HepG2 (cell line): Measurements from ENCODE around the gene MEGF10. TPM values are rescaled to one million over a fixed set of nuclear protein-coding genes. Genes with fewer than 3 reads are reported as not detected.

Experiments
- ATAC-seq: fragments of 200-7000 bp; cut with Tn5 transposase; 3 replicates; pipeline ENCODE4 v1.9.1; 2020; ENCODE audit warnings: mild to moderate bottlenecking, moderate library complexity
- BruUV-seq: library from RNA; stranded (reverse); fragments of 400-500 nt; replicated peaks from 2 replicates; lab custom pipeline; 2021; lab: Mats Ljungman, UMichigan
- CTCF ChIA-PET: fragments of 300-600 bp; formaldehyde crosslinking; extraction: SDS; loops from one replicate; lab custom pipeline; 2021; ENCODE audit warnings: low total read pairs, inconsistent platforms, low intra/inter-chr PET ratio; lab: Yijun Ruan, JAX
- POLR2A ChIA-PET: fragments of 350-600 bp; sonication (Branson Sonifier 250); formaldehyde crosslinking; loops from one replicate; lab custom pipeline; 2020; ENCODE audit warnings: antibody characterized with exemption, inconsistent platforms; lab: Yijun Ruan, JAX
- DNase-seq: peaks from one replicate; pipeline ENCODE4 v3.0.0-alpha.2; 2015; ENCODE audit warnings: low spot score
- FAIRE-seq: peaks from 3 replicates; lab custom pipeline; 2011; peaks lifted over from hg19 to GRCh38; lab: Jason Lieb, UNC
- H2AFZ ChIP-seq: one replicate; pipeline ENCODE4 v1.6.1; 2011; ENCODE audit warnings: low read length, inconsistent platforms
- H3K27ac ChIP-seq: fragments of 300-600 bp; 3 replicates; pipeline ENCODE4 v1.8.0; 2011; ENCODE audit warnings: mixed run types, mild to moderate bottlenecking, mixed read lengths, low read length, inconsistent platforms; ENCODE audit not compliant: insufficient read depth; ENCODE audit errors: extremely low read length
- H3K27me3 ChIP-seq, 2 experiments: fragments of 200-600 bp in 1 of 2; 2 replicates in 1 of 2; 3 replicates in 1 of 2; pipeline versions ENCODE4 v1.6.0 to v1.8.0; 2011; ENCODE audit warnings: low read length in 2 of 2, mild to moderate bottlenecking in 2 of 2, moderate library complexity in 2 of 2, inconsistent platforms in 1 of 2; ENCODE audit not compliant: insufficient read depth in 2 of 2, control insufficient read depth in 1 of 2
- H3K36me3 ChIP-seq, 2 experiments: fragments of 200-600 bp in 1 of 2; replicated peaks in 1 of 2; 2 replicates in 1 of 2; 3 replicates in 1 of 2; pipeline versions ENCODE4 v1.5.1 to v1.8.0; 2011; ENCODE audit warnings: low read length in 2 of 2, inconsistent platforms in 1 of 2; ENCODE audit not compliant: insufficient read depth in 2 of 2, control insufficient read depth in 1 of 2
- H3K4me1 ChIP-seq: 2 replicates; pipeline ENCODE4 v1.5.1; 2012; ENCODE audit warnings: low read length, inconsistent platforms; ENCODE audit not compliant: insufficient read depth
- H3K4me2 ChIP-seq: 2 replicates; pipeline ENCODE4 v1.6.0; 2011; ENCODE audit warnings: low read depth, low read length, inconsistent platforms
- H3K4me3 ChIP-seq, 3 experiments: fragments of 200-600 bp in 1 of 3; sonication (generic), shearing (Covaris generic) in 1 of 3; replicated peaks in 1 of 3; 2 replicates each; pipeline ENCODE4 v1.5.1; 2011 to 2016; ENCODE audit warnings: low read length in 3 of 3, inconsistent platforms in 2 of 3, low read depth in 2 of 3, mild to moderate bottlenecking in 2 of 3, control low read depth in 1 of 3, mixed read lengths in 1 of 3; ENCODE audit not compliant: insufficient read depth in 1 of 3
- H3K79me2 ChIP-seq: one replicate; pipeline ENCODE4 v1.6.1; 2011; ENCODE audit warnings: low read length, inconsistent platforms; ENCODE audit not compliant: insufficient read depth
- H3K9ac ChIP-seq: 2 replicates; pipeline ENCODE4 v1.6.0; 2011; ENCODE audit warnings: mild to moderate bottlenecking, low read depth, low read length, inconsistent platforms; ENCODE audit not compliant: insufficient read depth
- H3K9me3 ChIP-seq: 2 replicates; pipeline ENCODE4 v1.5.1; 2012; ENCODE audit warnings: mild to moderate bottlenecking, low read length
- H4K20me1 ChIP-seq: 2 replicates; pipeline ENCODE4 v1.6.0; 2011; ENCODE audit warnings: inconsistent platforms, mild to moderate bottlenecking, low read length, moderate library complexity; ENCODE audit not compliant: insufficient read depth
- ATRX ChIP-seq: sonication (generic); formaldehyde crosslinking; IDR thresholded peaks from 2 replicates; pipeline ENCODE4 v1.4.0; 2020; ENCODE audit warnings: missing genetic modification reagents, borderline replicate concordance
- EED ChIP-seq: sonication (generic); formaldehyde crosslinking; IDR thresholded peaks from 2 replicates; pipeline ENCODE4 v1.5.0; 2020; ENCODE audit warnings: mild to moderate bottlenecking, missing genetic modification reagents
- KAT8 ChIP-seq: IDR thresholded peaks from 2 replicates; pipeline ENCODE4 v1.6.1; 2016; ENCODE audit warnings: missing genetic modification reagents, missing compliant biosample characterization
- NFKBIZ ChIP-seq: IDR thresholded peaks from 2 replicates; pipeline ENCODE4 v1.6.1; 2018; ENCODE audit warnings: missing genetic modification reagents, missing compliant biosample characterization
- RBAK ChIP-seq: sonication (generic); formaldehyde crosslinking; IDR thresholded peaks from 2 replicates; pipeline ENCODE4 v1.5.1; 2020; ENCODE audit warnings: mild to moderate bottlenecking, missing genetic modification reagents
- REXO4 ChIP-seq: sonication (generic); formaldehyde crosslinking; IDR thresholded peaks from 2 replicates; pipeline ENCODE4 v1.8.0; 2022; ENCODE audit warnings: missing genetic modification reagents, mild to moderate bottlenecking, borderline replicate concordance
- SRY ChIP-seq: sonication (generic); formaldehyde crosslinking; IDR thresholded peaks from 2 replicates; pipeline ENCODE4 v1.8.0; 2022; ENCODE audit warnings: mild to moderate bottlenecking, missing genetic modification reagents
- ZNF441 ChIP-seq: sonication (generic); formaldehyde crosslinking; IDR thresholded peaks from 2 replicates; pipeline ENCODE4 v1.7.0; 2021; ENCODE audit warnings: missing genetic modification reagents, borderline replicate concordance
- ZNF747 ChIP-seq: sonication (generic); formaldehyde crosslinking; IDR thresholded peaks from 2 replicates; pipeline ENCODE4 v1.8.1; 2023; ENCODE audit warnings: missing genetic modification reagents, mild to moderate bottlenecking, borderline replicate concordance
- ZSCAN12 ChIP-seq: sonication (generic); formaldehyde crosslinking; IDR thresholded peaks from 2 replicates; pipeline ENCODE4 v1.9.0; 2021; ENCODE audit warnings: mild to moderate bottlenecking, missing genetic modification reagents
- WGBS: methylation state at CpG from one replicate; pipeline ENCODE4 v1.1.6; 2017; ENCODE audit warnings: low lambda C conversion rate; 5-methylcytosine and 5-hydroxymethylcytosine counted together
- in situ Hi-C: cut with HindIII; loops from 2 replicates; pipeline ENCODE4 v1.10.0; 2017; ENCODE audit warnings: low pct_unique_long_range_greater_than_20kb; ENCODE audit not compliant: extremely low pct_ligation_motif_present
- intact Hi-C: fragments of 100-400 bp; cut with micrococcal nuclease; formaldehyde crosslinking; loops from one replicate; pipeline ENCODE4 v1.10.0; 2022; ENCODE audit not compliant: unreplicated experiment
- polyA plus RNA-seq, 8 experiments: library from polyadenylated mRNA; depleted of rRNA in 3 of 8; stranded (reverse) in 7 of 8; unstranded in 1 of 8; fragments of >200 nt; fragmentation: Illumina TruSeq in 4 of 8; extraction: Trizol in 4 of 8; gene quantifications; 2 replicates each; pipeline versions ENCODE4 v1.2.1 to v1.2.3, GENCODE V29; 2011 to 2016; ENCODE audit warnings: low read depth in 4 of 8, missing spikeins in 1 of 8, mixed read lengths in 1 of 8; ENCODE audit not compliant: insufficient read depth in 1 of 8
- total RNA-seq, 5 experiments: library from RNA; depleted of rRNA; stranded (reverse); fragments of >200 nt; fragmentation: Illumina TruSeq; extraction: Trizol; gene quantifications; 2 replicates each; pipeline ENCODE4 v1.2.3, GENCODE V29; 2016; ENCODE audit warnings: low read depth in 1 of 5
- TF ChIP-seq, protein P1 (sequence below): sonication (generic); formaldehyde crosslinking; IDR thresholded peaks from 2 replicates; pipeline ENCODE4 v1.5.0; 2020; ENCODE audit warnings: missing genetic modification reagents, mild to moderate bottlenecking, borderline replicate concordance
- TF ChIP-seq, protein P2 (sequence below): IDR thresholded peaks from 2 replicates; pipeline ENCODE4 v1.6.1; 2016; ENCODE audit warnings: missing genetic modification reagents, missing compliant biosample characterization
- TF ChIP-seq, protein P3 (sequence below): sonication (generic); formaldehyde crosslinking; IDR thresholded peaks from 2 replicates; pipeline ENCODE4 v1.4.0; 2020; ENCODE audit warnings: missing genetic modification reagents, borderline replicate concordance

Gene MEGF10
- total and polyA plus RNA-seq, 2 of the 13 experiments (the other 11 are each of a cell fraction or from before 2014, with no cell fraction given): not detected

DNA sequence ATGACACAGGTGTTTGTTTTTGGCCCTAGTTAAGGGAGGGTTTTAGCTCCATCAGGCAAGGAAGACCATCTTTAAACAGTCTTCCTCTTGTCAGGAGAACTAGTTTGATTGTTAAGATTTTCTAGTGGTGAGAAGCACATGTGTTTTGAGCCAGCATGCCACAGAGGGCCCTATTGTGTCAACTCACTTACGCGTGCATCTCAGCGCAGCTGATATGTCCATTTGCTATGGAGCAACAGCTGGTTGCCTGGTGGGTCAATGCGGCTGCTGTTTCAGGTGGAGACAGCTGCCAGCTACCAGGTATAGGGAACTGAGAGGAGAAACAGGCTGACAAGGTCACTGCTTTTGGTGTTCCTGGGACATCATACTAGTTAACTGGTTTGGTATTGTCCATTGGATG, 126.3 kb downstream of the MEGF10 start:
- 67% methylated on average over 1 of the region's 4 CpGs for WGBS
- intact Hi-C loops: no loop called here
- TF ChIP-seq NFKBIZ (CRISPR knock-in tag) (no peak), ZNF441 (CRISPR knock-in tag) (no peak), SRY (no peak), ZNF747 (CRISPR knock-in tag) (no peak), EED (CRISPR knock-in tag) (no peak), KAT8 (CRISPR knock-in tag) (no peak), ATRX (CRISPR knock-in tag) (no peak), ZSCAN12 (CRISPR knock-in tag) (no peak), REXO4 (no peak), RBAK (CRISPR knock-in tag) (no peak)
- TF ChIP-seq, protein P1, sequence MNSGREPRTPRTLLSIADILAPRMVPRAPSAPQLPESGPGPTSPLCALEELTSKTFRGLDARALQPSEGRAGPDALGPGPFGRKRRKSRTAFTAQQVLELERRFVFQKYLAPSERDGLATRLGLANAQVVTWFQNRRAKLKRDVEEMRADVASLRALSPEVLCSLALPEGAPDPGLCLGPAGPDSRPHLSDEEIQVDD (CRISPR knock-in tag): no peak
- TF ChIP-seq, protein P2, sequence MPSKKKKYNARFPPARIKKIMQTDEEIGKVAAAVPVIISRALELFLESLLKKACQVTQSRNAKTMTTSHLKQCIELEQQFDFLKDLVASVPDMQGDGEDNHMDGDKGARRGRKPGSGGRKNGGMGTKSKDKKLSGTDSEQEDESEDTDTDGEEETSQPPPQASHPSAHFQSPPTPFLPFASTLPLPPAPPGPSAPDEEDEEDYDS: no peak
- TF ChIP-seq, protein P3, sequence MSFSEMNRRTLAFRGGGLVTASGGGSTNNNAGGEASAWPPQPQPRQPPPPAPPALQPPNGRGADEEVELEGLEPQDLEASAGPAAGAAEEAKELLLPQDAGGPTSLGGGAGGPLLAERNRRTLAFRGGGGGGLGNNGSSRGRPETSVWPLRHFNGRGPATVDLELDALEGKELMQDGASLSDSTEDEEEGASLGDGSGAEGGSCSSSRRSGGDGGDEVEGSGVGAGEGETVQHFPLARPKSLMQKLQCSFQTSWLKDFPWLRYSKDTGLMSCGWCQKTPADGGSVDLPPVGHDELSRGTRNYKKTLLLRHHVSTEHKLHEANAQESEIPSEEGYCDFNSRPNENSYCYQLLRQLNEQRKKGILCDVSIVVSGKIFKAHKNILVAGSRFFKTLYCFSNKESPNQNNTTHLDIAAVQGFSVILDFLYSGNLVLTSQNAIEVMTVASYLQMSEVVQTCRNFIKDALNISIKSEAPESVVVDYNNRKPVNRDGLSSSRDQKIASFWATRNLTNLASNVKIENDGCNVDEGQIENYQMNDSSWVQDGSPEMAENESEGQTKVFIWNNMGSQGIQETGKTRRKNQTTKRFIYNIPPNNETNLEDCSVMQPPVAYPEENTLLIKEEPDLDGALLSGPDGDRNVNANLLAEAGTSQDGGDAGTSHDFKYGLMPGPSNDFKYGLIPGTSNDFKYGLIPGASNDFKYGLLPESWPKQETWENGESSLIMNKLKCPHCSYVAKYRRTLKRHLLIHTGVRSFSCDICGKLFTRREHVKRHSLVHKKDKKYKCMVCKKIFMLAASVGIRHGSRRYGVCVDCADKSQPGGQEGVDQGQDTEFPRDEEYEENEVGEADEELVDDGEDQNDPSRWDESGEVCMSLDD (CRISPR knock-in tag): no peak
- no peak for ATAC-seq
- H2AFZ ChIP-seq: no peak overlapping the region
- H3K27ac ChIP-seq: no peak overlapping the region
- no peaks in the 10 kb centered on the region; a peak in 1 of 5 replicates for H3K27me3 ChIP-seq
- H3K4me3 ChIP-seq: no peak overlapping the region
- in situ Hi-C loops: no loop called here
- no peaks in the 10 kb centered on the region for H3K36me3 ChIP-seq
- H3K4me2 ChIP-seq: no peak overlapping the region
- H3K79me2 ChIP-seq: no peaks in the 10 kb centered on the region
- ChIA-PET CTCF (no interaction called here), POLR2A (no interaction called here)
- H3K9ac ChIP-seq: no peak overlapping the region
- no peaks in the 10 kb centered on the region for H4K20me1 ChIP-seq
- no peak for FAIRE-seq
- no peaks in the 10 kb centered on the region for H3K4me1 ChIP-seq
- DNase-seq: no peak
- no peaks in the 10 kb centered on the region for H3K9me3 ChIP-seq
- no TSS peak for BruUV-seq
